ENCODE data around the gene PCDH15.

- TF ChIP-seq CTCF (IDR thresholded peaks at IDR 0.05; ENCODE audit: insufficient read depth, low read depth, low read length), result no peak
- TF ChIP-seq EZH2 (IDR thresholded peaks at IDR 0.05; ENCODE audit: insufficient read depth, low read length), result no peak
Observed at GRCh38 chr10:54011117-54011516, 789.9 kb downstream of the PCDH15 start.
